HG03135 (cell line): ENCODE results near the gene PBX4.

ENCODE experiments used
- ATAC-seq: cut with Tn5 transposase; IDR thresholded peaks from one replicate; pipeline ENCODE4 v1.9.1; 2021; ENCODE audit warnings: mild to moderate bottlenecking, moderate library complexity; ENCODE audit not compliant: unreplicated experiment

The PBX4 gene

DNA sequence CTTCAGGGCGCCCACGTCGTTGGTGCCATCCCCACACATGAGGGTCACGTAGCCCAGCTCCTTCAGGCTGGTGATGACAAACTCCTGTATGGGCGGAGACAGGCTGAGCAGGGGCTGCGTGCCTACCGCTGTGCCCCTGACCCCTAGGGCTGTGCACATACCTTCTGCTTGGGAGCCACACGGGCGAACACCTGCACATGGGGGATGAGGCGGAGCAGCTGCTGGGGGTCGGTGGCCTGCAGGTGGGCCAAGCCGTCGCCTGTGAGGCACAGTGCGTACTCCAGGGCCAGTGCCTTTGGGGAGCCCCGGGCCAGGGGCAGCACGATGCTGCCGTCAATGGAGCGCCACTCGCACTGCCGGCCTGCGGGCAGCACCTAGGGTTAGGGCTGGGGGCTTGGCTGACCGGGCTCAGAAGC is 31.1 kb upstream of the PBX4 start:
- ATAC-seq, result no peak

DNA sequence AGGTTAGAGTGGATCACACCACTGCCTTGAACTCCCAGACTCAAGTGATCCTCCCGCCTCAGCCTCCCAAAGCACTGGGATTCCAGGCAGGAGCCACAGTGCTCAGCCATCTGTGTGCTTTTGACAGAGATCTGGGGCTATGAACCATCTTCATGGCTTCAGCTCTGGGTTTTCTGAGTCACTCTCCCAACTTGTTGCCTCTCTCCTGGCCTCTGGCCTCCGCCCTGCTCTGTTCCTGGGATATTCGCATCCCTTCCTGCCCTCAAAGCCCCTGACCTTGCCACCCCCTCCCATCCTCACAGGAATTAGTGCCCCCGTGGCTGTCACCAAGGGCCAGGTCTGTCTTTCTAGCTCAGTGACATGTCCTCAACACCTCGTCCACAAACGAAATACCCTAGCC is 30.7 kb upstream of the PBX4 start:
- ATAC-seq, result no peak

DNA sequence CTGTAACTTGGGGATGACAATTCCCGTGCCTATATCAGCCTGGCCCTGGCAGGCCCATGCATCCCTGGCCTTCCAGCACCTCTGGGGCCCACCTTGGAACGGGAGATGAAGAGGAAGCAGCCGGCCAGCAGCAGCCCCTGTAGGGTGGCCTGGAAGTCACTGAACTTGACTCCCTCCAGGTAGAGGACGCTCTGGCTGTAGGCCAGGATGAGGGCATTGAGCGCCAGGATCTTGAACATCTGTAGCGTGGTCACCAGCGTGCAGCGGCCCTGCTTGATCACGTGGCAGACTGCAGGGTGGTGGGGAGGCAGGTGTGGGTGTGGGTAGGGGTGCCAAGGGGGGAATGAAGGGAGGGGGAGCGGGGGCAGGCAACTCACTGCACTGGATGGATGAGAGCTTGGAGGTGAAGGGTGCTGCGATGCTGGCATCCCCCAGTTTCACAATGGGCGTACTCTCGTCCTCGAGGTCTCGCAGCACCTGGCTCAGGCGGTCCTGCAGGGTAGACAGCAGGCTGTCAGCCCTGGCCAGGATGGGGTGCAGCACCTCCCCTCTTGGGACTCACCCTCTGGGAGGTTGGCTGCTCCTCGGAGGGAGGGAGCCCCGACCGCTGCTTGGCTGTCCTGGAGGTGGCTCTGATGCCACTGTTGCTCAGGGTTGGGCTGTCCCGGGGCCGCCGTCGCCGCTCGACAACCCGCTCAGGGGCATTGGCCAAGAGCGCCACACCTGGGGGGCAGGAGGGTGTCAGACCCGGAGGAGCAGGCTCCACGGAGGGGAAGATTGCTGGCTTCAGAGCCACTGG is 28.7 kb upstream of the PBX4 start:
- ATAC-seq, result no peak

DNA sequence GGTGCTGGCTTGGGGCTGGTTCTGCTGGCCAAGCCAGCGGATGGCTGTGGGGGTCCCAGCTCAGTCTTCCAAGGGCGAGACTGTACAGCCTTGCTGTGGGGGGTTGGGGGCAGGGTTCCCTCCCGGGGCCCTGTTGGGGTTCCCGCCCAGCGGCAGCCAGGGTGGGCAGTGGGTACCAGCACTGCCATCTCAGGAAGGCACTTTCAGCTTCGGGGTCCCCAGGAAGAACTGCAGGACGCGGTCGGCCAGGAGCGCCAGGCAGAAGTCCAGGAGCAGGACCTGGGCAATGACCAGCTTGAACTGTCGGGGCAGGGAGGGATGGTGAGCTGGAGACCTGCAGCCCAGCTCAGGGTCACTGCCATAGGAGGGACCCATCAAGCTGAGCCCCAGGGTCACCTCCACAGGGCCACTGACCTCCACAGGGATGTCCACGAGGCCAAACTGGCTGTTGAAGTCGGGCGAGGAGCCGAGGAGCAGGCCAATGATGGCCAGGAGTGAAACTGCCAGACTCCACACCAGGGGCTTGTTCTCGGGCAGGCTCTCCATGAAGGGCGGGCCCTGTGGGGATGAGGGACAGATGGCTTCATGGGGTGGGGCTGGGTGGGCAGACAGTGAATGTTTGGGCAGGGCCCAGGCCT is 26.9 kb upstream of the PBX4 start:
- ATAC-seq, result no peak

DNA sequence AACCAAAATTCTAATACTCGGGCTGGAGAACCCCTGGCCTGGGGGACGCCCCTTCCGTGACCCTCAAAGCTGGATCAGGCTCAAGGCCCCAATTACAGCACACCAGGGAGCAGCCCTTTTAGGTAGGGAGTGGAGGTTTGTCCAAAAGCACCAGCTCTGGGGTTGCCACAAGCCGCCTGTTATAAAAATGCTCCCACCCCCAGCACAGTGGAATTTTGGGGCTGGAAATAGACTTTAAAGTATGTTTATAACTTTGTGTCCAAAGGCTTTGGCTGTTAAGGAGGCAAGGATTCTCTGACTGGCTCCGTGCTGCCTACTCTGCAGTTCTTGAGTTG is 25.5 kb upstream of the PBX4 start:
- ATAC-seq, result no peak

DNA sequence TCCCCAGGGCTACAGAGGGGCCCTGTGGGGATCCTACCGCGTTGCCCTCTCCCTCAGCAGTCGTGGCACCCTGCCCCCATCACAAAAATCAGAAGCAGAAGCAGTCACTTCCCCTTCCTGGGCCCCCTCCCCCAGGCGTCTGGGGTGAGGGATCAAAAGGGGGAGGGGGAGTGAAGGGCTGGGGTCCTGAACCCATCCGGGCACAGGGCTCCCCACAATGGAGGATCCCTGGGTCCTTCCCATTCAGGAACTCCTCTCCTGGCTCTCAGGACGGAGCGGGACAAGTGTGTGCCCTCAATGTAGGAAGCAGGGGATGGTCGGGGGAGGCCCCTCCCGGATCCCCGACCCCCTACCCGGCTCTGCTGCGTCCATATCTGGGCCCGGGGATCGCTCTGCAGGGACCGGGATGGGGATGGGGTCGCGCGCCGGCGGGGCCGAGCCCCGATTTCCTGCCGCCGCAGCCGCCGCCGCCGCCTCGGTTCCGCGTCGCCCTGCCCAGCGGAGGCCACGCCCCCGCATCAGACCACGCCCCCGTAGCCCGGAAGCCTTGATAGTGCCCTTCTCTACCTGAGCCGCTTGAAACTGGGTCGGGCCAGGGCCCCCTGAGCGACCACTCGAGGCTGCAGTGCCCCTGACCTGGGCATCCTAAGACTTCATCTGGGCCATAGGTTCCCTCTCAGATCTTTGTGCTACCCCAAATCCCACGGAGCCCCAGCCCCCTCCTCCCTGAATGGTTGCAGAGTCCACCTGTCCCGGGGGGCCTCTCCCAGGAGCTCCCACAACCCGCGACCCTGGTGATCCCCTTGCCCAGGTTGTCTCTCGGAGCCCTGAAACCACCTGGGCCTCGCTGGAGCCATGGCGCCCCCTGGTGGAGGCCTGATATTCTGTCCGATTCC is 24.9 kb upstream of the PBX4 start, which contains the start of gene GMIP:
TSS of gene GMIP (minus strand) at position 500 of the 896 bp plus-strand sequence. CDS start at position 372, 128 bp downstream.
- peak; percentile 78 for ATAC-seq

DNA sequence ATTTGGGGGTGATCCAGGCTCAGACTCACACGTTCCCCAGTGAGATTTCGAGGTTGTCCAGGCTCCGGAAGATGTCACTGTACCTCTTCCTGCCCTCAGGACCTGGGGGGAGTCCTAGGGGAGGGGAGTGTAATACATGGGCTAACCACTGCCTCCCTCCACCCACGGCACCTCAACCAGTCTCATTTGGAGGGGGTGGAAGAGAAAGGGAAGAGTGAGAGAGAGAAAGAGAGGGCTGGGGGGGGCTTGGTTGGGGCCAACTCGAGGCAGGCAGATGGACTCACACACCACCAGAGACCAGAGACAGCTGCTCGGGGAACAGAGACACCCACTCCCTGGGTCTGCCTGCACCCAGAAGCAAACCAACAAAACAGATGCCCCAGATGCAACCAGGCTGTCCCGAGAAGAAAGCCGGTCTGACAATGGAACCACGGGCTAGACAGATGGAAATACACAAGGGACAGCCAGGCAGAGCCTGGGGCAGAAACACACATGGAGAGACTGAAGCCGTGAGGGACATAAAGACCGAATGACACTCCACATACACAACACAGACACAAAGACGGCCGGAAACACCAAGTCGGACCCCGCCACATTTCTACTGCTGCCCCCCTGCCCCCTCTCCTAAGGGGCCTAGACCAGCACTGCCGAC is 24.1 kb upstream of the PBX4 start:
- ATAC-seq, result no peak

DNA sequence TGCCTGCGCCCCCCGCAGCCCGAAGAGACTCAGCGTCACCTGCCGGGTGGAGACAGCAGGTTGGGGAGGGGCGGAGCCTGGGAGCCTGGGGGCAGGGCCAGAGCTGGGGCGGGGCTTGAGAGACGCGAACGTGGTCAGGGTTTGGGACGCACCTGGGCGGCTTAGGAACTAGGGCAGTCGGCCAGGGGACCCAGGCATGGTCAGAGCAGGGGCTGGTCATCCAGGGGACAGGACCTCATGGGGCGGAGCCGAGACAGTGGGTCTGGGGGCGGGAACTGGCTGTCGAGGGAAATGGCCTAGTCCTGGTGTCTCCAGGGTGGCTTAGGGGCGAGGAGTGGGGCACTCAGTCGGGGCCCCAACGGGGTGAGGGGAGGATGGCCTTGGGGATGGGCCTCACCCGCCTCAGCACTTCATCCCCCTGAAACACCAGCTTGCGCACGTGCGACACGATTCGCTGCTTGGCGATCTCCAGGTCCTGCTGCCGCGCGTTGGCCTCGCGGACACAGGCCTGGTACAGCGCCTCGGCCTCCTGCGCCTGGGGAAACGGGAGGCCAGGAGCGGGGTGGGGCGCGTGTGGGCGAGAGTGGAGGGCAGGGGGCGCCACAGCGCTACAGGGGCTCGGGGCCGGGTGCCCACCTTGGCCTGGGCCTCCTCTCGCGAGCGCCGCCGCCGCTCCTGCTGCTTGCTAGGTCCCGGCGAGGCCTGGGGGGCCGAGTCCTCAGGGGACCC is 19.2 kb upstream of the PBX4 start:
- no peak for ATAC-seq

DNA sequence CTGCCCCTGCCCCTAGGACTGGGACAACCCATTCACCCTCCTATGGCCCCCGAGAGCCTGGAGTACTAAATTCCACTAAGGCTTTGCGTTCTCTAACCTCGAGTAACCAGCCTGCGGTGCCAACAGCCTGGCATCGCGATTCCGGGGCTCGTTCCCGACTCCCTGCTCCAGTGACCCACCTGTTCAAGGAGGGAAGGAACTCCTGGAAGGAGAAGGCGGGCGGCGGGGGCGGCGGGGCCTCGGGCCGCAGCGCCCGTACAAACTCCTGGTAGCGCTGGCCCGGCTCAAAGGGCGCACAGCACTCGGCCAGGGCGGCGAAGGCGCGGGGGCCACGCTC is 18.7 kb upstream of the PBX4 start:
- no peak for ATAC-seq

DNA sequence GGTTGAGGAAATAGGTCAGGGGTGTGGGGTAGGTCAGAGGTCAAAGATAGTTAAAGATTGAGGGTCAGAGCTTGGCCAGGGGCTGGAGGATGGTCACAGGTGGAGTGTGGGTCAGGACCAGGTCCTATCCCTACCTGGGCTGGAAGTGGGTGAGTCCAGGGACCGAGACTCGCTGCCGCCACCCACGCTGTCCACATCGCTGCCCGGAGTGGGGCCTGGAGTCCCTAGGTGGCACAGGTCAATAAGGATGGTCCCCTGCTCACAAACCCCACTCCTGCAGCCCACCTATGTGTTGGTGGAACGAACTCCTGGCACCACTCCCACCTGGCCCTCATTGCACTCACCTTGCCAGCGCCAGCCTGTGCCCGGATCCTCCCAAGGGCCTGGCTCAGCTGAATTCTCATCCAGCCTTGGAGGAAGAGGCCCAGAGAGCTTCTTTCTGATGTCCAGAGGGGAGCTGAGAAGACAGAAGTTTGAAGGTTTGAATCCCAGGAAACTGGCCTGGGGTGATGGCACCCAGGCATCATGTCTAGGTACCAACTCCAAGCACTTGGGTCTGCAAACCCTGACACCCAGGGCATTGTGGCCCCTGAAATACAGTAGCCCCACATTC is 18.2 kb upstream of the PBX4 start:
- no peak for ATAC-seq

DNA sequence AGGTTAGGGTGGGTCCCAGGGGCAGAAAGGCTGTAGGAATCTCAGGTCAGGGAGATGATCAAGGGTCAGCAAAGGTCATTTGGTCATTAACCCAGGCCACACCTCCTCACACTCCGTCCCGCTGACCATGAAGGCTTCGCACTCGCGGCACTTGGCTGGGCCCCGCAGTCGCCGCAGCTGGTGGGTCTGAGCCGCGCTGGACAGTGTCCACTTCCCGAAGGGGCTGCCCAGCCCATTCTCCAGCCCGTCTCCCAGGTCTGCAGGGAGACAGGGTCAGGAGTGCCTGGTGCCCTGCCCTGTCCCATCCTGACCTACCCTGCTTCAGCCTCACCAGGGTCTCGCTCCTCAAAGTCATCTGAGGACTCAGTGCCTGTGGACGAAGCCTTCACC is 16.8 kb upstream of the PBX4 start:
- ATAC-seq, result no peak

DNA sequence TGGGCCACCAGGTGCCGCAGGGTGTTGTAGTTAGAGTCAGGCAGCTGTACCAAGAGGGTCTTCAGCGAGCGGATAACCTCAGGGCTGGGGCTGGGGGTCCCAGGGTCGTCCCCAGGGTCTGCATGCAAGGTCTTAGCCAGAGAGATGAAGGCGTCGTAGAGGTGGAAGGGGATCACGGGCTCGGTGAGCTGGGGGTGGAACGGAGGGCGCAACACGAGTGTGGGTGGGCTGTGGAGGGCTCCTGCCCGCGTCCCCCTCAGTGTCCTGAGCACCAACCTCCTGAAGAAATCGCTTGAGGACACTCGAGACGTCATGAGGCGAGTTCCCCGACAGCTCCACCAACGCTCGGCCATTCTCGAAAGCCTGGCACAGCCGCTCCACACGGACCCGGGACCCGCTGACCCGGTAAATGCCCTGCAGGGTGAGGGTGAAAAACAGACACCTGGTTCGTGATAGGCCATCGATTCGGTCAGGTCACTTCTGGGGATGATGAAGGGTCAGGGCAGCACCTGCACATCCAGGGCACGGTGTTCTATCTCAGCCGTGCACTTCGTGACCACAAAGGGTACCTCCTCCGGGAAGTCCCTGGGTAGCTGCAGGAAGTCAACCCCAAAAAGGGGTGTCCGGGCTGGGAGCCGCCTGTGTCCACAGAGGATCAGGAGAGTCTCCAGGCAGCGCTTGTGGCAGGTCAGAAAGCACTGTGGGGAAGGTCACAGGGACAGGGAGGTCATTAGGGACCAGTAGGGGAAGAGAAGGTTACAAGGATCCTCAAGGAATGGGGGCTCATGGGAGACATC is 16.2 kb upstream of the PBX4 start:
- no peak for ATAC-seq

DNA sequence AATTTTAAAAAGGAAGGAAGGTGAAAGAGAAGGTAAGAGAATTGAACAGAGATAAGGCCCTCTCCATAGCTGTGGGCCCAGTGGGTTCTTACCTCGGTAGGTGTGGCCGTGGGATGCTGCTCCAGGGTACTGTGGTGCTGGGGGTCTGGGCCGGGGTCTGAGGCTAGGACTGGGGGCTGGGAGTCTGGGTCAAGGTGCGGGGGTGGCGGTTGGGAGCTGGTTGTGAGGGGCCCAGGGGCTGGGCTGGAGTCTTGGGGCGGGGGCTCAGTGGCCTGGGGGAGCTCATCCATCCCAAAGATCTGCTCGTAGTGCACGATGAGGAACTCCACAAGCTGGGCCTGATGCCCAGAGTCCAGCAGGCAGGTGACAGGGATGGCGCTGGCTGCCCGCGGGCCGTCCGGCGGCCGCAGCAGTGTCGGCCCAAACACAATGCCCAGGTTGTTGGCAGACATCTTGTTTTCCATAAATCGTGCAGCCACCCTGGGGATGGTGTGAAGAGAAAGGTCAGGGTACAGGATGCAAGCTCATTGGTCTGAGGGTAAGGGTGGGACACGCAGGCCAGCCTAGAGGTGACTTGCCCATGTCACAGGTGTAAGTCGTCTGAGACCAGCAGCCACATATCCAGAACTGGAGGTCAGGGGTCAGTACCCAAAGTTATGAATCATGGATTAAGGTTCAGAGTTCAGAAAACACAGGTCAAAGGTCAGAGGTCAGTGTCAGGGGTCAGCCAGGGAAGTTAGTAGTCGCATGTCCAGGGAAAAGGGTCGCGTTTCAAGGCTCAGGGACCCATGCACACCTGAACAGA is 15.4 kb upstream of the PBX4 start:
- ATAC-seq, result no peak

DNA sequence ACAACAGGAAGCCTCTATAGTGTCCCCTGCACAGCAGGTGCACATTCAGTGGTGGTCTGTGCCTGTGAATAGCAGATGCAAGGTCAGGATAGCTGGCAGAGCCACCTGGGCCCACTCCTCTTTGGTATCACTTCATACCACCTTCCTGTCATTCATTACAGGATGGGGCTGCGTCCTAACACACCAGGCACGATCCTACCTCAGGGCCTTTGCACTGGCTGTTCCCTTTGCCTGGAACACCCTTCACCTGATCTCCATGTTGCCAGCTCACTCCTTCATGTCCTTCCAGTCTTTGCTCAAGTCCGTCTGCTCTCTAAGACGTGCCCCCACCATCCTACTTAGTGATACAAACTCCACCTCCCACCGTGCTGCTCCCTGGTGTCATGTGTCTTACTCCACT is 14.2 kb upstream of the PBX4 start:
- no peak for ATAC-seq

DNA sequence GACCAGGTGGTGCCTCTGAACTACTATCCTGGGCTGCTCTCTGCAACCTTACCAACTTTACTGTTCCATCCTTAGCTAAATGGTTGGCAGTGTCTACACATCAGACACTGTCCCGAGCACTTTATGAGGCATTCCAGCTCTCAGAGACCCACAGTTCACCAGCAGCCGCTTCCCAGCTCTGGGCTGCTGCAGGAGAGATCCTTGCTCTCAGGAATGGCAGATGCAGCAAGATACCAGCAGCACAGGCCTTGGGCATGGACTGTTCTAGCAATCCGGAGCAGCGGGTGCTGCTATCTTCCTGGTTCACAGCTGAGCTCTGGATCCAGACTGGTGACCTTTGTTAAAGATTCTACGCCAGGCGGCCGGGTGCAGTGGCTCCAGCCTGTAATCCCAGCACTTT is 12.9 kb upstream of the PBX4 start:
- no peak for ATAC-seq

DNA sequence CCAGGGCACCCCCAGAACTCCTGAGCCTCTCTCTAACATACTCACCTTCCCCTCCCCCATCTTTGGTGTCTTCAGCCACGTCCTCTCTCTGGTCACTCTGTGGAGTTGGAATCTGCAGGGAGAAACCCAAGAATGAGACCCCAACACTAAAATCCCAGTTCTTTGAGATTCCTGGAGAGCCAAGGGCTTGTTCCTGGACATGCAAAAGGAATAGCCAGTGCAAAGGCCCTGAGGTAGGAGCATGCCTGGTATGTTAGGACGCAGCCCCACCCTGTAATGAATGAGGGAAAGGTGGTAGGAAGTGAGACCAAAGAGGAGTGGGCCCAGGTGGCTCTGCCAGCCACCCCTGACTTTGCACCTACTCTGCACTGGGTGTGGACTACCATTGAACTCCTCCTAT is 11.9 kb upstream of the PBX4 start:
- no peak for ATAC-seq

DNA sequence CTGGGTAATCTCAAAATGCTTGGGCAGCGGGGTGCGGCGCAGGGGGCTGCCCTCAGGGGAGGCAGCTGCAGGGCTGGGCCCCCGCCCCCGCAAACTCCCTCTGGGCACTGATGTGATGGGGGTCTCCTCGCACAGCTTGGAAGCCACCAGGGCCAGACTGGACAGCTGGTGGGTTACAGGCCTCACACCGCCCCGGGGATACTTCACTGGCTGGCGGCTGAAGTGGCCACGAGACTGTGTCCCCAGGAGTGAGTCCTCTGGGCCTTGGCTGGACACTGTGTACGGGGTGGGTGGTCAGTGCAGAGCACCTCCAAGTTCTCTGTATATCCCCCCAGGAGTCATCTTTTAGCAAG is 11.6 kb upstream of the PBX4 start:
- no peak for ATAC-seq

DNA sequence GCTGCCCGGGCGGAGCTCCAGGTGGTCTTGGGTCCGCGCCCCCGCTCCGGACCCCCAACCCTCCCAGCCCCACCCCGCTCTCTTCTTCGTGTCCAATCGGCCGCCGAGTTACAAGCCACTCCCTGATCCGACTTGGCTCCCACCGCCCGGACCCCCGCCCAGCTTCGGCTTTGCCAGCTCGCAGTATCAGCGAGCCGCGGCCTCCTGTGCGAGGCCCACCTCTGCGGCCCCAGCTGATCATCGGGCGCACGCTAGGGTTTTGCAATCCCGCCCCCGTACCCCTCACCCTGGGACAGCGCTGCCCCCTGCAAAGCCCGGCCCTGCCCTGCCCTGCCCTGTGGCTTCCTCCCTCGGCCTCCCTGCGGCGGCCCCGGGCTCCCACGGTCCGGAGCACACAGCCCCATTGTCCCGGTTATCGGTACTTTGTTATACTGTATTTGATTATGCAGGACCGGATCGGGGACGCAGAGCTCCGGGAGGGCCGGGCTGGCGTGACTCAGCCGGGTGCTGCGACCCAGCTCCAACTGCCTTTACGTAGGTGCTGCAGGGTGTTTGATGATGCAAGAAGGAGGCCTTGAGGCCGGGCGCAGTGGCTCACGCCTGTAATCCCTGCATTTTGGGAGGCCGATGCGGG is 10.1 kb upstream of the PBX4 start:
- no peak for ATAC-seq
